ENCODE data around the gene ZNF22. TPM values are rescaled to one million over a fixed set of nuclear protein-coding genes. Genes with fewer than 3 reads are reported as not detected.

ZNF22 gene
- total RNA-seq, 1 experiment from 2014 or later, result 13.5 TPM

DNA sequence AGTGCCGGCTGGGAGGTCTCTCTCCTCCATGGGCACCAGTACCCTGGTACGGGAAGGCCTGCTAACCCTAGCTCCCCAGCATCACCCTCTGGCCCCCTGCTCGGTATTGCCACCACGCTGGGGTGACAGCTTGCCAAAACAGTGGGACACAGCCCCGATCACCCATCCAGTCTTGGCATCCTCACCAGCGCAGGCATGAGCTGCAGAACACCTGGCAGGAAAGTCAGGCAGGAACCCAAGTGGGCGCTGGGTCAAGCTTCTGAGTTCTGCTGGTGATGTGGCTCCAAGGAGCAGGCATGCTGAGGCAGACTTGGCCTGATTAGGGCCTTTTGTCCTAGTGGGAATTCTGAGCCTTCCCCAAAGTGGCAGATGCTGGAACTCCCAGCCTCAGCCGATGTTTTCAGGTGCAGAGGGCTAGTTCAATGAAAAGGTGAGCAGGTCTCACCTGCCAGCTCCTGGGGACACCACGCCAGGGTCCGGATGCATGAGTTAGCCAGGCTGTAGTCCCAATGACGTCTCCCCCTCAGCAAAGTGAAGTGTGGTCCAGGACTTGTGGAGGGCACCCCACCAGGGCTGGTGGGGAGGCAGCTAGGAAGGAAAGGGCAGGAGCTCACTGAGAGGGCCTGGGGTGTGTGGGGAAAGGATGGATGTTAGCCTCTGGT is 8.5 kb upstream of the ZNF22 start:
- TF ChIP-seq ZBTB33 (IDR thresholded peaks at IDR 0.05; ENCODE audit: extremely low read depth, insufficient replicate concordance, low read length), result no peak
- no peak for TF ChIP-seq SIN3A (IDR thresholded peaks at IDR 0.05; ENCODE audit: low read depth)
- no peak for TF ChIP-seq EZH2 (IDR thresholded peaks at IDR 0.05)
- no peak for TF ChIP-seq FOSL1 (IDR thresholded peaks at IDR 0.05; ENCODE audit: low read depth)
- TF ChIP-seq JUND (IDR thresholded peaks at IDR 0.05), result no peak
- TF ChIP-seq EZH2phosphoT487 (IDR thresholded peaks at IDR 0.05; ENCODE audit: borderline replicate concordance), result no peak
- no peak for TF ChIP-seq RAD21 (IDR thresholded peaks at IDR 0.05; ENCODE audit: low read depth)
- Histone ChIP-seq H3K4me3 (replicated peaks in 1 of 2; ENCODE audit: low read depth in 1 of 2, low read length in 2 of 2) (no peak overlapping the region), H3K79me2 (ENCODE audit: insufficient read depth, low read length) (no peaks in the 10 kb centered on the region), H3K4me1 (ENCODE audit: control insufficient read depth in 1 of 2, insufficient read depth in 2 of 2, low read length in 2 of 2) (no peaks in the 10 kb centered on the region), H2AFZ (ENCODE audit: low read depth, low read length, poor library complexity, severe bottlenecking) (no peak overlapping the region), H3K27ac (ENCODE audit: low read depth, low read length) (no peak overlapping the region), H3K27me3 (ENCODE audit: insufficient read depth, low read length) (no peaks in the 10 kb centered on the region), H3K9ac (ENCODE audit: low read length) (no peak overlapping the region), H3K9me3 (ENCODE audit: control insufficient read depth in 1 of 2, insufficient read depth in 1 of 2, low read depth in 1 of 2, low read length in 2 of 2) (no peaks in the 10 kb centered on the region), H3K36me3 (ENCODE audit: control insufficient read depth in 1 of 2, insufficient read depth in 2 of 2, low read length in 2 of 2) (no peaks in the 10 kb centered on the region), H4K20me1 (ENCODE audit: insufficient read depth) (no peaks in the 10 kb centered on the region), H3K4me2 (ENCODE audit: low read length) (no peak overlapping the region), H3K9me2 (ENCODE audit: insufficient read depth) (no peaks in the 10 kb centered on the region)
- DNase-seq (ENCODE audit: low read depth, low spot score) (no peak), ATAC-seq (no peak)
- intact Hi-C loops (cut with micrococcal nuclease), result no loop called here
- no TSS peak for BruUV-seq (replicated peaks)
- ChIA-PET RAD21 (ENCODE audit: low non-redundant PET in 1 of 2, low total read pairs in 2 of 2, uncharacterized antibody in 2 of 2, unreplicated experiment in 2 of 2) (no interaction called here), CTCF (no interaction called here), POLR2A (no interaction called here)

DNA sequence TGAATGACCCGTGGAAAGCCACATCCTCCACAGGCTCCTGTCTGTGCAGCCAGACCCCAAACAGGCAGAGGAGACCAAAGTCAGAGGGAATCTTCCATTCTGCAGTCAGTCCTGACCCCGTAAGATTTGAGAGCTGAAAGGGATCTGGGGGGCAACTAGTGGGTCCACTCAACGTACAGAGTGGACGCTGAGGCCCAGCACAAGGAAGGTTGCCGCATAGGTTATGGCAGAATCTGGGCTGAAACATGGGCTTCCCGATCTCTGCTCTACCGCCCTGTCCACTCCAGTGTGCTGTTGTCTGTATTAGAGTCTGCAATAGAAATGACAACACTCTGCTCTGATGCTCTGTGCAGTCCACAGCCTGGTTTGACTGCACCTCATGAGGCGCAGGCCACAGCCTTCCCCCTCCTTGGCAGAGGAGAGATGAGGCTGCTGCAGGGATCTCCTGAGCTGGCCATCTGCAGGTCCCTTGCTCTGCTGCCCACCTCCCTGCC is 7.9 kb upstream of the ZNF22 start:
- no peak for ATAC-seq
- Histone ChIP-seq H3K9me2 (ENCODE audit: insufficient read depth) (no peaks in the 10 kb centered on the region), H3K36me3 (ENCODE audit: control insufficient read depth in 1 of 2, insufficient read depth in 2 of 2, low read length in 2 of 2) (no peaks in the 10 kb centered on the region), H3K4me2 (ENCODE audit: low read length) (no peak overlapping the region), H2AFZ (ENCODE audit: low read depth, low read length, poor library complexity, severe bottlenecking) (no peak overlapping the region), H4K20me1 (ENCODE audit: insufficient read depth) (no peaks in the 10 kb centered on the region), H3K9me3 (ENCODE audit: control insufficient read depth in 1 of 2, insufficient read depth in 1 of 2, low read depth in 1 of 2, low read length in 2 of 2) (no peaks in the 10 kb centered on the region), H3K27ac (ENCODE audit: low read depth, low read length) (no peak overlapping the region), H3K27me3 (ENCODE audit: insufficient read depth, low read length) (no peaks in the 10 kb centered on the region), H3K9ac (ENCODE audit: low read length) (no peak overlapping the region), H3K79me2 (ENCODE audit: insufficient read depth, low read length) (no peaks in the 10 kb centered on the region), H3K4me1 (ENCODE audit: control insufficient read depth in 1 of 2, insufficient read depth in 2 of 2, low read length in 2 of 2) (no peaks in the 10 kb centered on the region), H3K4me3 (replicated peaks in 1 of 2; ENCODE audit: low read depth in 1 of 2, low read length in 2 of 2) (no peak overlapping the region)
- DNase-seq (ENCODE audit: low read depth, low spot score), result no peak
- intact Hi-C loops (cut with micrococcal nuclease), result no loop called here
- BruUV-seq (replicated peaks), result no TSS peak
- RAD21 ChIA-PET (ENCODE audit: low non-redundant PET in 1 of 2, low total read pairs in 2 of 2, uncharacterized antibody in 2 of 2, unreplicated experiment in 2 of 2), result no interaction called here
- POLR2A ChIA-PET, result no interaction called here
- CTCF ChIA-PET, result no interaction called here
- no peak for TF ChIP-seq EZH2 (IDR thresholded peaks at IDR 0.05)
- no peak for TF ChIP-seq EZH2phosphoT487 (IDR thresholded peaks at IDR 0.05; ENCODE audit: borderline replicate concordance)
- no peak for TF ChIP-seq POLR2AphosphoS5 (IDR thresholded peaks at IDR 0.05; ENCODE audit: low read depth, low read length)
- TF ChIP-seq SIN3A (IDR thresholded peaks at IDR 0.05; ENCODE audit: low read depth), result no peak
- TF ChIP-seq SP1 (IDR thresholded peaks at IDR 0.05; ENCODE audit: low read depth), result no peak
- TF ChIP-seq ZNF274 (IDR thresholded peaks at IDR 0.05; ENCODE audit: low read depth, low read length), result no peak
- TF ChIP-seq ELF1 (IDR thresholded peaks at IDR 0.05; ENCODE audit: borderline replicate concordance, low read depth), result no peak
- no peak for TF ChIP-seq ZBTB33 (IDR thresholded peaks at IDR 0.05; ENCODE audit: extremely low read depth, insufficient replicate concordance, low read length)
- TF ChIP-seq, protein P1, sequence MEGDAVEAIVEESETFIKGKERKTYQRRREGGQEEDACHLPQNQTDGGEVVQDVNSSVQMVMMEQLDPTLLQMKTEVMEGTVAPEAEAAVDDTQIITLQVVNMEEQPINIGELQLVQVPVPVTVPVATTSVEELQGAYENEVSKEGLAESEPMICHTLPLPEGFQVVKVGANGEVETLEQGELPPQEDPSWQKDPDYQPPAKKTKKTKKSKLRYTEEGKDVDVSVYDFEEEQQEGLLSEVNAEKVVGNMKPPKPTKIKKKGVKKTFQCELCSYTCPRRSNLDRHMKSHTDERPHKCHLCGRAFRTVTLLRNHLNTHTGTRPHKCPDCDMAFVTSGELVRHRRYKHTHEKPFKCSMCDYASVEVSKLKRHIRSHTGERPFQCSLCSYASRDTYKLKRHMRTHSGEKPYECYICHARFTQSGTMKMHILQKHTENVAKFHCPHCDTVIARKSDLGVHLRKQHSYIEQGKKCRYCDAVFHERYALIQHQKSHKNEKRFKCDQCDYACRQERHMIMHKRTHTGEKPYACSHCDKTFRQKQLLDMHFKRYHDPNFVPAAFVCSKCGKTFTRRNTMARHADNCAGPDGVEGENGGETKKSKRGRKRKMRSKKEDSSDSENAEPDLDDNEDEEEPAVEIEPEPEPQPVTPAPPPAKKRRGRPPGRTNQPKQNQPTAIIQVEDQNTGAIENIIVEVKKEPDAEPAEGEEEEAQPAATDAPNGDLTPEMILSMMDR (IDR thresholded peaks at IDR 0.05 in 2 of 3, conservative IDR thresholded peaks at IDR 0.05 in 1 of 3; ENCODE audit: borderline replicate concordance in 1 of 3, insufficient read depth in 1 of 3, low read depth in 2 of 3, low read length in 2 of 3), result no peak
- TF ChIP-seq POLR2A (IDR thresholded peaks at IDR 0.05; ENCODE audit: borderline replicate concordance, extremely low read depth, insufficient read depth, insufficient read length), result no peak
- no peak for TF ChIP-seq MAX (IDR thresholded peaks at IDR 0.05)
